Hepatocyte (in vitro differentiated cells): ENCODE measurements around the gene FOXN3.

Experiments
- EZH2 ChIP-seq: fragments of 200-600 bp; sonication (generic); IDR thresholded peaks from 2 replicates; pipeline ENCODE4 v1.6.1; 2016; ENCODE audit warnings: antibody characterized with exemption, mild to moderate bottlenecking, borderline replicate concordance
- TF ChIP-seq, protein P1 (sequence below): fragments of 200-600 bp; sonication (generic); IDR thresholded peaks from 2 replicates; pipeline ENCODE4 v1.5.1; 2016; ENCODE audit warnings: antibody characterized with exemption, mild to moderate bottlenecking; ENCODE audit not compliant: poor library complexity

DNA sequence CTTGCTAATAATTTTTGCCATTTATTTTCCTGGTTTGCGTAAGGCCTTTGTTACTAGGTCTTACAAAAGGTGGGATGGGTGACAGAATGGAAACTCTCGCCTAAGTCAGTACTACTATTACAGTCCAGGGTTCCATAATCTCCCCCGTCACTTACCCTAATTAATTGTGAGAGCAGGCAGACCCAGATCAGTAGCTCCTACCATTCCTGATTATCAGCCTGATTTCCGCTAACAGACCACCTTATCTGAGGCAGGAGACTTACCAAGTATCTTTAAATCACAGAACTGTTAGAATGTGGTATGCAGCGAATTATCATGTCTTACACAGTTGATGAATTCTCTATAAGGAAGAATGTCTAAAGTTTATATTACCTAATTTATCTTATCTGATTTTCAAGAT lies 234.7 kb downstream of the FOXN3 start:
- TF ChIP-seq, protein P1, sequence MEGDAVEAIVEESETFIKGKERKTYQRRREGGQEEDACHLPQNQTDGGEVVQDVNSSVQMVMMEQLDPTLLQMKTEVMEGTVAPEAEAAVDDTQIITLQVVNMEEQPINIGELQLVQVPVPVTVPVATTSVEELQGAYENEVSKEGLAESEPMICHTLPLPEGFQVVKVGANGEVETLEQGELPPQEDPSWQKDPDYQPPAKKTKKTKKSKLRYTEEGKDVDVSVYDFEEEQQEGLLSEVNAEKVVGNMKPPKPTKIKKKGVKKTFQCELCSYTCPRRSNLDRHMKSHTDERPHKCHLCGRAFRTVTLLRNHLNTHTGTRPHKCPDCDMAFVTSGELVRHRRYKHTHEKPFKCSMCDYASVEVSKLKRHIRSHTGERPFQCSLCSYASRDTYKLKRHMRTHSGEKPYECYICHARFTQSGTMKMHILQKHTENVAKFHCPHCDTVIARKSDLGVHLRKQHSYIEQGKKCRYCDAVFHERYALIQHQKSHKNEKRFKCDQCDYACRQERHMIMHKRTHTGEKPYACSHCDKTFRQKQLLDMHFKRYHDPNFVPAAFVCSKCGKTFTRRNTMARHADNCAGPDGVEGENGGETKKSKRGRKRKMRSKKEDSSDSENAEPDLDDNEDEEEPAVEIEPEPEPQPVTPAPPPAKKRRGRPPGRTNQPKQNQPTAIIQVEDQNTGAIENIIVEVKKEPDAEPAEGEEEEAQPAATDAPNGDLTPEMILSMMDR = no peak
- TF ChIP-seq EZH2 = no peak
